Muscle of arm (tissue), 12 donors: ENCODE results near the gene SUSD5. TPM values are rescaled to one million over a fixed set of nuclear protein-coding genes. Genes with fewer than 3 reads are reported as not detected.
A peak's percentile ranks its signal among the peaks of the same experiment; 100 is the strongest.
"Not testable (repeated sequence)": the region's sequence is repeated elsewhere in the genome, so short reads cannot be mapped to it uniquely, and the experiment has no call there.

Experiments used
- DNase-seq: peaks from one replicate; pipeline ENCODE4 v3.0.0-alpha.2; 2013
- polyA plus RNA-seq, 12 donors: library from polyadenylated mRNA; unstranded; fragments of 120-200 nt; gene quantifications; one replicate each; pipeline ENCODE4 v1.2.1, GENCODE V29; 2013; ENCODE audit not compliant: insufficient read length in 12 of 12

The SUSD5 gene
- polyA plus RNA-seq, 12 donors = 1.1 to 2.2 (median 1.7) TPM; not detected in 2

- DNase-seq = no peak
These were observed 64.8 kb downstream of the SUSD5 start for GRCh38 chr3:33153782-33154181.

- no peak for DNase-seq
These were observed 65.9 kb downstream of the SUSD5 start for GRCh38 chr3:33152363-33153360.

- DNase-seq = no peak
These were observed 69.3 kb downstream of the SUSD5 start for GRCh38 chr3:33149342-33149741.

- DNase-seq = peak; percentile 53
These were observed 71.7 kb downstream of the SUSD5 start for GRCh38 chr3:33146791-33147445.

GRCh38 chr3:33145901-33146580, 72.6 kb downstream of the SUSD5 start:
- DNase-seq = no peak

- DNase-seq = no peak
These were observed 73.2 kb downstream of the SUSD5 start for GRCh38 chr3:33145221-33145900.

GRCh38 chr3:33144433-33144832, 74.2 kb downstream of the SUSD5 start:
- DNase-seq = no peak

- no peak for DNase-seq
These were observed 77.6 kb downstream of the SUSD5 start for GRCh38 chr3:33141006-33141405.

- DNase-seq = no peak
These were observed 78.6 kb downstream of the SUSD5 start for GRCh38 chr3:33139996-33140395.

- DNase-seq = not testable (repeated sequence)
These were observed 79.5 kb downstream of the SUSD5 start for GRCh38 chr3:33139006-33139623.

GRCh38 chr3:33137691-33138090, 80.9 kb downstream of the SUSD5 start:
- DNase-seq = no peak

- DNase-seq = no peak
These were observed 84.5 kb downstream of the SUSD5 start for GRCh38 chr3:33134026-33134625.

GRCh38 chr3:33132019-33132360, 86.6 kb downstream of the SUSD5 start:
- DNase-seq = no peak

GRCh38 chr3:33131331-33132018, 87.1 kb downstream of the SUSD5 start:
- DNase-seq = peak; percentile 51

- no peak for DNase-seq
These were observed 88.5 kb downstream of the SUSD5 start for GRCh38 chr3:33130144-33130543.

GRCh38 chr3:33128706-33129105, 89.9 kb downstream of the SUSD5 start:
- no peak for DNase-seq

GRCh38 chr3:33125840-33126239, 92.8 kb downstream of the SUSD5 start:
- no peak for DNase-seq

GRCh38 chr3:33124638-33125037, 94.0 kb downstream of the SUSD5 start:
- DNase-seq = no peak

- DNase-seq = no peak
These were observed 95.6 kb downstream of the SUSD5 start for GRCh38 chr3:33122991-33123390.

- DNase-seq = no peak
These were observed 98.7 kb downstream of the SUSD5 start for GRCh38 chr3:33119891-33120290.
